Central memory CD8-positive, alpha-beta T cell (primary cell): ENCODE data around the gene SLC34A3.

ENCODE experiments used
- ATAC-seq: fragments of 150-1000 bp; cut with Tn5 transposase; replicated peaks from 2 replicates; pipeline ENCODE4 v1.10.0; 2022; ENCODE audit warnings: mild to moderate bottlenecking, moderate FRiP score, moderate number of reproducible peaks; ENCODE audit not compliant: poor library complexity, severe bottlenecking; ENCODE audit errors: extremely low read depth
- DNase-seq, 2 donors: peaks; one replicate each; pipeline ENCODE4 v3.0.0; 2021; ENCODE audit warnings: low spot score in 2 of 2
- H3K27ac Mint-ChIP-seq: one replicate; pipeline ENCODE4 v1.8.0; 2022; ENCODE audit warnings: low read depth, mild to moderate bottlenecking, moderate library complexity, mixed read lengths
- H3K27me3 Mint-ChIP-seq: one replicate; pipeline ENCODE4 v1.8.0; 2022; ENCODE audit warnings: mixed read lengths
- H3K36me3 Mint-ChIP-seq: one replicate; pipeline ENCODE4 v1.8.0; 2022; ENCODE audit warnings: mild to moderate bottlenecking, moderate library complexity, mixed read lengths; ENCODE audit not compliant: insufficient read depth
- H3K4me1 Mint-ChIP-seq: one replicate; pipeline ENCODE4 v1.8.0; 2022; ENCODE audit warnings: mixed read lengths
- H3K4me3 Mint-ChIP-seq: one replicate; pipeline ENCODE4 v1.8.0; 2022; ENCODE audit warnings: mild to moderate bottlenecking, moderate library complexity, mixed read lengths
- H3K9me3 Mint-ChIP-seq: one replicate; pipeline ENCODE4 v1.8.0; 2022; ENCODE audit warnings: mixed read lengths

SLC34A3 gene

DNA sequence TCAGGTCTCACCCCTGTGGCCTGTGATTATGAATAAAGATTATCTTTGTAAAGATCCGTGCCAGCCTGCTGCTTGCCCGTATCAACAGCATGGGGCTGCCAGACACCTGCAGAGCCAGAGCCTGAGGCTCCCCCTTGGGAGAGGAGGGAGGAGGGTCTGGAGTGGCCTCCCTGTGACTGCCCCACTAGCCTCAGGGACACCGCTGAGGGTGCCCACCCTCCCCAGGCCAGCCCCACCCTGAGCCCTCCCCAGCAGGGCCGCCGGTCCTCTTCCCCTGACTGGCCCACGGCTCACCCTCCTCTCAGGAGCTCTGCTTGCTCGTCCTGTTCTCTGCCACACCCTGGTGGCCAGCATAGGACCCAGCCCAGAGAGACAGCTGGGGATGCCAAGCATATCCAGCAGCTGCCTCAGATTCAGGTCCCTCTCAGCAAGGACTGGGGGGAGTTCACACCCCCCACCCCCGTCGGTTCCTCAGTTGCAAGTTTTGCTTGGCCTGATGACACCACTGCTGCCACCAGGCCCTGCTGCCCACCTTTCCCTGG is 40.3 kb upstream of the SLC34A3 start:
- H3K9me3 Mint-ChIP-seq: no peaks in the 10 kb centered on the region
- no peaks in the 10 kb centered on the region for H3K27me3 Mint-ChIP-seq
- peaks cover 18% of the 10 kb centered on the region for H3K4me1 Mint-ChIP-seq
- H3K4me3 Mint-ChIP-seq: peak overlapping the region; percentile 63
- DNase-seq (no peak), ATAC-seq (no peak)
- H3K27ac Mint-ChIP-seq: peak overlapping the region; percentile 87
- peaks cover 20% of the 10 kb centered on the region for H3K36me3 Mint-ChIP-seq

DNA sequence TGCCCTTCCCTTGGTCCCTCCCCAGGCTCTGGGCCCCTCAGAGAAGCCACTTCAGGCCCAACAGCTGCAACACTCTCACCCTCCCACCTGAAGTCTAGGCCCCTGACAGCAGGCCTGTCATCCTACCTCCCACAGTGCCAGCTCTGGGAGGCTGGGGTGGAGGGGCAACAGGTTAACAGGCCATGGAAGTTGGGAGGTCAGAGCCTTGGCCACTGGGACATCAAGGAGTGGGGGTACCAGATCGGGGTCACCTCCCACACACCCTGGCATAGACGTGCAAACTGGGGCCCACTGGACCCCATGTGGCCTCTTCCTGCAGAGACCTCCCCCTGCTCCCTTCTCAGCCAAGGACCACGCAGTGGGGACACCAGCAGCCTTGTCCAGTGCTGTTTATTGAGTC is 39.5 kb upstream of the SLC34A3 start:
- DNase-seq (no peak), ATAC-seq (no peak)
- H3K4me1 Mint-ChIP-seq: peaks cover 18% of the 10 kb centered on the region
- peak overlapping the region; percentile 63 for H3K4me3 Mint-ChIP-seq
- no peaks in the 10 kb centered on the region for H3K9me3 Mint-ChIP-seq
- H3K27me3 Mint-ChIP-seq: no peaks in the 10 kb centered on the region
- peaks cover 20% of the 10 kb centered on the region for H3K36me3 Mint-ChIP-seq
- H3K27ac Mint-ChIP-seq: peak overlapping the region; percentile 87

DNA sequence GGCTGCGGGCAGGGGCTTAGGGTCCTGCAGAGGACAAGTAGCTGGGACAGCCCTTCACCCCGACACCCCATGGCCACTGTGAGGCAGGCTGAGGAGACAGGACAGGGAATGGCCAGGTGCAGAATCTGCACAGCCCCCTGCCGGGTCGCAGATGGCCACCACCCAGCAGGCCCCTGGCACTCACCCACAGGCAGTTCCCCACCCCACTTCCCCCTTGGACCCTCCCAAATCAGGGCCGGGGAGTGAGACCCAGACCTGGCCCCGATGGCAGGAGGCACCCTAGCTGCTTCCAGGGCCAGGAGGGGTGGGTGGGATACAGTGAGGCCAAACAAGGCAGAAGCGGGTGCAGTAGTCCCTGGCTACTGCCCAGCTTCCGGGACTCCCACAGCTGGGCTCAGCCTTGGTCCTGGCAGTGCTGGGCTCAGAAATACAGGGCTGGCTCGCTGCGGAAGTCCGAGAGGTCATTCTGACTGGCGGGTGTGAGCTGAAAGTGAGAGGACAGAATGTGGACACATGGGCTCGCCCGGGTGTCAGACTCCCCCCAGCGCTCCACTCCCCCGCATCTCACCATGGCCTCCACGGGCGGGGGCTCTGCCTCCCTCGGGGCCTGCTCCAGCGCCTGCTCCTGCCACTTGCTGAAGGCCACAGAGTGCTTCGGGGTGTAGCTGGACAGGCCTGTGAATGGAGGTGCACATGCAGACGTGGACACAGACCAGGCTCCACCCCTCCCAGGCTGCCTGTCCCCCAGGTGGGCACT is 38.8 kb upstream of the SLC34A3 start:
- Mint-ChIP-seq H3K36me3 (peaks cover 20% of the 10 kb centered on the region), H3K9me3 (no peaks in the 10 kb centered on the region), H3K27ac (no peak overlapping the region), H3K4me3 (no peak overlapping the region), H3K27me3 (no peaks in the 10 kb centered on the region), H3K4me1 (peaks cover 18% of the 10 kb centered on the region)
- ATAC-seq (no peak), DNase-seq (no peak)

DNA sequence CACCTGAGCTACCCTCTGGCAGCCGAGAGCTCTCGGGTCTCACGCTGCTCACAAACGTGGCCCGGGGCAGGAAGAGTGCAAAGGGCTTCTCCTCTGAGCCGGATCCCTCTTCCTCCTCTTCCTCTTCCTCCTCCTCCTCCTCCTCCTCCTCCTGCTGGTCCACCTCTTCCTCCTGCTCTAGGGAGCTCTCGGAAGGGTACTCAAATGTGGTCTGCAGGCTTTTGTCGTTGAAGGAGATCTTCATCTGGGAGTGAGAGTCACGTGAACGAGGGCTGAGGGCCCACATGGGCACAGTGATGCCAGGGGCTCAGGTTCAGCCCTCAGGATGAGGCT is 38.3 kb upstream of the SLC34A3 start:
- Mint-ChIP-seq H3K36me3 (peaks cover 19% of the 10 kb centered on the region), H3K27ac (no peak overlapping the region), H3K4me1 (peaks cover 13% of the 10 kb centered on the region), H3K27me3 (no peaks in the 10 kb centered on the region), H3K9me3 (no peaks in the 10 kb centered on the region), H3K4me3 (no peak overlapping the region)
- no peak for DNase-seq
- ATAC-seq: no peak

DNA sequence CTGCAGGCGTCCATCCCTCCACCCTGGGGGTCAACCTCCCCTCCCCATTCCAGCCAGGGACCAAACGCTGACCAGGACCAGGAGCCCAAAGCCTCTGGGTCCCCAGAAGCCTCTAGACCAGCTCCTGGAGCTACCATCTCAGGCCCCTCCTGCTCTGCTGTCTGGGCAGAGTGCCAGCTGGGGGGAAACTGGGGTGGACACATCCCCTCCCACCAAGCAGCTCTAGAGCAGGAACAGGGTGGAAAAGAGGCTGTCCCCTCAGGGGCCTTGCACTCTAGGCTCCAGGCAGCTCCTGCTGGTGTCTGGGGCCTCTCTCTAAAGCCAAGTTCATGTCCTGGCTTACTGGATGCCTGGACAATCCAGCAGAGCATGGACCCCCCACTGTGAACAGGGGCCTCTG is 37.8 kb upstream of the SLC34A3 start:
- Mint-ChIP-seq H3K27me3 (no peaks in the 10 kb centered on the region), H3K27ac (no peak overlapping the region), H3K36me3 (peaks cover 15% of the 10 kb centered on the region), H3K9me3 (no peaks in the 10 kb centered on the region), H3K4me3 (no peak overlapping the region), H3K4me1 (peaks cover 9% of the 10 kb centered on the region)
- ATAC-seq (no peak), DNase-seq (no peak)

DNA sequence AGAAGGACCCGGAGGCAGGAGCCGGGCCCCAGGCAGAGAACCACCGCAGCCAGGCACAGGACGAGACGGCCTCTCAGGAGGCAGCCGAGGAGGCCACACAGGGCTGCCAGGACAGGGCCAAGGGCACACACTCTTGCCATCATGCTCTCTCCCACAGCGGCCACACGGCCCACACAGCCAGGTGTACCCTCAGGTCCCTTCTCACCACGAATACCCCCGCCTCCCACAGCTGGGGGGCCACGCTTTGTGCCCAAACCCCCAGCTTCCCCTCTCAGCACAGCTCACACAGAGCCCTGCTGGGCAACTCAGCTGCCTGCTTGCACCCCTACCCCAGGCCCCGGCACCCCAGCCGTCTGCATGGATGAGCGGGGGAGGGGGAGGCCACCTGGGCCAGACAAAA is 36.9 kb upstream of the SLC34A3 start:
- peaks cover 8% of the 10 kb centered on the region for H3K36me3 Mint-ChIP-seq
- DNase-seq: no peak
- no peak overlapping the region for H3K27ac Mint-ChIP-seq
- no peak overlapping the region for H3K4me3 Mint-ChIP-seq
- ATAC-seq: no peak
- no peaks in the 10 kb centered on the region for H3K27me3 Mint-ChIP-seq
- no peaks in the 10 kb centered on the region for H3K9me3 Mint-ChIP-seq
- peaks cover 9% of the 10 kb centered on the region for H3K4me1 Mint-ChIP-seq

DNA sequence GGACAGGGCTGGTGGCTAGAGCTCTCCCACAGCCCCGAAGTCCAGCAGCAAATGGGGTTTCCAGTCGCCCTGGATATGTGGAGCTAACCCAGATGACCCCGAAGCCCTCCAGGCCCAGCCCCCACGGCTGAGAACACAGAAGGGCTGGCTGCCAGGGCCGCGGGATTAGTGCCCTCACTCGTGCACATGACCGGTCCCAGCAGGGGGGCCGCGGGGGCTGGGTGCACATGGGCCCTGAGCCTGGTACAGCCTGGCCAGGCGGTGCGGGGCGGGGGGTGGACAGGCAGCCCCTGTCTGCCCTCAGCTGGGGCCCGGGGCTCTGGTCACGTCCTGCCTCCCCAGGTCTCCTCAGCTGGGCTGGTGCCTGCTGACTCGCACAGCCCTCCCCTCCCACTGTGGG is 36.3 kb upstream of the SLC34A3 start:
- peaks cover 4% of the 10 kb centered on the region for H3K36me3 Mint-ChIP-seq
- peaks cover 3% of the 10 kb centered on the region for H3K4me1 Mint-ChIP-seq
- H3K27ac Mint-ChIP-seq: no peak overlapping the region
- ATAC-seq: no peak
- DNase-seq: no peak
- H3K9me3 Mint-ChIP-seq: no peaks in the 10 kb centered on the region
- no peaks in the 10 kb centered on the region for H3K27me3 Mint-ChIP-seq
- H3K4me3 Mint-ChIP-seq: no peak overlapping the region

DNA sequence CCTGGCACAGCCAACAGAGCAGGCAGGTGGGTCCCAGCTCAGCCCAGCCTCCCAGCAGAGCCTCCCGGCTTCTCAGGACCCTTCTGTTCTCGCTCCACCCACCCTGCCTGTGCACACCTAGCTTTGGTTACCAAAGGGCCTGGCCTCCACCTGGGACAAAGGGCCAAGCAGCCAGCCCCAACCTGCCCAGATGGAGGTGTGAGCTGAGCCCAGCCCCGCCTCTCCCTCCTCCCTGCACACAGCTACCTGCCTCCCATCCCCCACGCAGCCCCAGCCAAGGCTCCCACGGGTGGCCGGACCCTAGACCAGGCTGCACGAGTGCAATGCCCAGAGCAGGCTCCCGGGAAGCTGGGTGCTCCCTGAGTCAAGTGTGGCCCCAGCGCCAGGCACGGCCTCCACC is 35.8 kb upstream of the SLC34A3 start:
- Mint-ChIP-seq H3K9me3 (no peaks in the 10 kb centered on the region), H3K4me1 (no peaks in the 10 kb centered on the region), H3K27ac (no peak overlapping the region)

DNA sequence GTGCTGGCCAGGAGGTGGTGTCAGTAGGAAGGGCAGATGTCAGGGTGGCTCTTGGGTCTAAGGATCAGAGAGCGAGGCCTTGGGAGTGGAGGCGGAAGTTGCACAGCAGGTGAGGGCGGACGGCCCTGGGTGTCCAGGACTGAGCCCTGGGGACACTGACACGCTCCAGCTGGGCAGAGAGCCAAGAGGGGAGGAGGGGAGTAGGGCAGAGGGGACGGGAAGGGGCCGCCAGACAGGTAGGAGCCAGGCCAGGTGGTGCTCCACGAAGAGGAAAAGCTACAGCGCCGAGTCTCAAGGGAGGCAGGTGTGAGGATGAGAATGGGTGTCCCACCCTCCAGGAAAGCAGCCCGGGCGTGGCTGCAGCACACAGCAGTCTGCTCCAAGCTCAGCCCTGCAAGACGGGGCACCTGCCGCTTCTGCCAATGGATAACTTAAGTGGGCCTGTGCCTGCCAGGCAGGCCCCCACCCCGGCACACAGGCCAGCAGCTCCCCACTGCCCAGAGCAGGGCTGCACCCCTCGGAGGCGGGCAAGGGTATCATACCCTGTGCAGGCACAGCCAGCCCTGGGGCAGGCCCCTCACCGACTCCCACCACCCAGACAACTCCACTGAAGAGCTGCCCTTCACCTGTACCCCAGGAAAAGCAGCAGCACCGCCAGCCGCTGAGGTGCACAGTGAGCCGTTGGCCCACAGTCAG is 35.0 kb upstream of the SLC34A3 start:
- peaks cover 5% of the 10 kb centered on the region for H3K36me3 Mint-ChIP-seq
- H3K4me3 Mint-ChIP-seq: no peak overlapping the region
- H3K4me1 Mint-ChIP-seq: no peaks in the 10 kb centered on the region
- no peaks in the 10 kb centered on the region for H3K9me3 Mint-ChIP-seq
- no peaks in the 10 kb centered on the region for H3K27me3 Mint-ChIP-seq
- ATAC-seq: no peak
- H3K27ac Mint-ChIP-seq: no peak overlapping the region
- no peak for DNase-seq

More for the DNA sequence above, 35.8 kb upstream of the SLC34A3 start:
- H3K36me3 Mint-ChIP-seq: peaks cover 5% of the 10 kb centered on the region
- H3K4me3 Mint-ChIP-seq: no peak overlapping the region
- H3K27me3 Mint-ChIP-seq: no peaks in the 10 kb centered on the region
- no peak for DNase-seq
- no peak for ATAC-seq

DNA sequence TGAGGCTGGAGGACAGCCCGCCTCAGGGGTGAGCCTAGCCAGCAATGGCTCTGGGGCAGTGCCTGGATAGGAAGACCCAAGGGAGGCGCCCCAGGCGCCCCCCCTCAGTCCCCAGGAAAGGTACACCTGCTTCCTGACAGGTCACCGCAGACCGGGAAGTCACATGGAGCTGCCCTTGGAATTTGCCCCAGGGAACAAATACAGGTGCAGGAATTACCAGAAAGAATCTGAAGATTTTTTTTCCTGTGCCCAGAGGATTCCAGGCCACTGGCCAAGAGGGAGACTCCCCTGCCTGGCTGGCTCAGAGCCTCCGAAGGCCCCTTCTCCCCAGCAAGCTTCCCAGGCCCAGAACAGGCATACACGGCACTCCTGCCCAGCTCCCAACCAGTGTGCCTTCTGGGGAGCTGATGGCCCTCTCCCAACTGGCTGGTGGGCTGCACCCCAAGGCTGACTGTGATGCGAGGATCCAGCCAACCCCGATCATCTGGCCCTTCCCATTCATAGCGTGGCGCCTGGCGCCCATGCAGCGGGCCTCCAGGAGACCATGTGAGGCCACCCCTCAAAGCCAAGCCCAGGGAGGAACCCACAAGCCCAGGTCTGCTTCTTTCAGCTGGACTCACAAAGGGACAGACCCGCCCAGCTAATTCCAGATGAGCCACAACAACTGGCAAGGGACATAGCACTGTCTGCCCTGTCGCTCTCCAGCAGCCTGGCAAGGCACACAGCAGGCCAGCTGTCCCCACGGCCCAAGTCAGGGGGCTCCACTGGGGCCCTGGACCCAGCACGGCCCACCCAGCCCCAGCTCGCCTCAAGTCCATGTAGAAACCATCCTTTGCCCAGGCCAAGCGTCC is 32.4 kb upstream of the SLC34A3 start:
- Mint-ChIP-seq H3K4me1 (peaks cover 11% of the 10 kb centered on the region), H3K27ac (no peak overlapping the region), H3K27me3 (no peaks in the 10 kb centered on the region), H3K4me3 (peak overlapping the region; percentile 78), H3K36me3 (peaks cover 5% of the 10 kb centered on the region), H3K9me3 (no peaks in the 10 kb centered on the region)
- no peak for ATAC-seq
- DNase-seq: no peak

DNA sequence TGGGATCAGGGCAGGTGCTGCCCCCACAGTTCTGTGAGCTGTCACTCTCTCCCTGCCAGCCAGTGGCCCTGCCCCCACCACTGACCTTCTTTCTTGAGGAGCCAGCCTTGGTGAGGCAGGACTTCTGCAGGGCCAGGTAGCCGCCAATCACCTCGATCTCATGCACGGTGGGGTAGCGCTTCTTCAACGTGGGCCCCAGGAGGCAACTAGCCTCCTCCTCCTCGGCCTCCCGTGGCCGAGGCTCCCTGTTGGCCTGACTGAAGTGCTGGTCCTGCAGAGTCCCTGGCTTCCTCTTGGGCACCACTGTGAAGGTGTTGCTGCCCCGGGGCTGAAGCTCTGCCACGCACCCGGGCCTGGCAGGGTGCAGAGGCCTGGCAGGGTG is 31.8 kb upstream of the SLC34A3 start:
- H3K27ac Mint-ChIP-seq: no peak overlapping the region
- H3K36me3 Mint-ChIP-seq: peaks cover 5% of the 10 kb centered on the region
- no peak for DNase-seq
- H3K4me3 Mint-ChIP-seq: peak overlapping the region; percentile 78
- H3K27me3 Mint-ChIP-seq: no peaks in the 10 kb centered on the region
- peaks cover 11% of the 10 kb centered on the region for H3K4me1 Mint-ChIP-seq
- no peak for ATAC-seq
- no peaks in the 10 kb centered on the region for H3K9me3 Mint-ChIP-seq

DNA sequence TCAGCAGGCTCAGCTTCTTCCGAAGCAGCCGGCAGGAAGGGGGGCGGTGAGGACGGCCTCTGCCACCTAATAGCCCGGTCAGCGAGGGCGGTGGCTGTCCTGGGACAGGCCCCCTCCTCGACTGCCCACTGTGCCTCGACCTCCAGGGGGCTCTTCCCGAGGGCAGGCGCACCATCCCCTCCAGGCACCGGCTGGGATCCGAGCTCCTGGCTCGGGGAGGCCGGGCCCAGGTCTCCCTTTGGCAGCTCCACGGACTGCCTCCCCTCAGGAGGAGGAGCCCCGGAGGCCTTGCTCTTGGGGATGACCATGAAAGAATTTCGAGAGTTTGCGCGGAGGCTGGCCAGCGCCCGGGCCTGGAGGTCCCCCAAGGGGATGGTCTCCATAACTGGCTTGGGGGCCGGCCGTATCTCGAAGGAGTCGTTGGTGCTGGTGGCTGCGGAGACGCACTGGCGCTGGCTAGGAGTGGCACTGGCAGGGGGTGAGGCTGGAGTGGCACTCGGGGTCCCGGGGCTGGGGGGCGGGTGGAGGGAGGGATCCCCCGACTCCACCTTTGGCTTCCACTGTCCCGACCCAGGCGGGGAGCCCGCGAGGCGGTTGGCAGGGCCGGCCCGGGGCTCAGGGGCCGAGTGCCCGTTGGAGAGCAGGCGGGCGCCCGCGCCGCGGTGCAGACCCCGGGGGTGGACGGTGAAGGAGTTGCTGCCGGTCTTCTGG is 31.1 kb upstream of the SLC34A3 start:
- Mint-ChIP-seq H3K9me3 (no peaks in the 10 kb centered on the region), H3K27ac (no peak overlapping the region), H3K4me3 (peak overlapping the region; percentile 78), H3K4me1 (peaks cover 18% of the 10 kb centered on the region), H3K36me3 (peaks cover 5% of the 10 kb centered on the region), H3K27me3 (no peaks in the 10 kb centered on the region)
- DNase-seq (no peak), ATAC-seq (no peak)
